OCI-LY1 (cell line): ENCODE data around the gene IPCEF1.

Experiments used
- H2AFZ ChIP-seq: fragments of 200-600 bp; sonication (generic), shearing (Covaris generic); 2 replicates; pipeline ENCODE4 v1.6.0; 2014; ENCODE audit warnings: antibody characterized with exemption, mild to moderate bottlenecking, low read length
- H3F3A ChIP-seq: fragments of 200-600 bp; sonication (generic), shearing (Covaris generic); 2 replicates; pipeline ENCODE4 v1.6.0; 2014; ENCODE audit warnings: mild to moderate bottlenecking, antibody characterized with exemption, low read length, moderate library complexity; ENCODE audit not compliant: insufficient read depth
- H3K27ac ChIP-seq: fragments of 200-600 bp; sonication (generic); 2 replicates; pipeline ENCODE4 v1.5.1; 2014; ENCODE audit warnings: low read length, mixed run types, mild to moderate bottlenecking, low read depth; ENCODE audit not compliant: poor library complexity, severe bottlenecking
- H3K27me3 ChIP-seq: fragments of 200-600 bp; sonication (generic); 2 replicates; pipeline ENCODE4 v1.6.0; 2014; ENCODE audit warnings: antibody characterized with exemption, mild to moderate bottlenecking, low read length, moderate library complexity; ENCODE audit not compliant: insufficient read depth
- H3K36me3 ChIP-seq: fragments of 200-600 bp; sonication (generic); 2 replicates; pipeline ENCODE4 v1.6.1; 2014; ENCODE audit warnings: mild to moderate bottlenecking, antibody characterized with exemption, low read length, moderate library complexity, mixed read lengths; ENCODE audit not compliant: insufficient read depth
- H3K4me1 ChIP-seq: fragments of 200-600 bp; sonication (generic); 2 replicates; pipeline ENCODE4 v1.5.1; 2014; ENCODE audit warnings: mild to moderate bottlenecking, low read length, moderate library complexity; ENCODE audit not compliant: insufficient read depth, severe bottlenecking
- H3K4me2 ChIP-seq: fragments of 200-600 bp; sonication (generic), shearing (Covaris generic); 2 replicates; pipeline ENCODE4 v1.6.1; 2014; ENCODE audit warnings: low read length
- H3K4me3 ChIP-seq: fragments of 200-600 bp; sonication (generic); 2 replicates; pipeline ENCODE4 v1.5.1; 2014; ENCODE audit warnings: low read length, low read depth, mild to moderate bottlenecking, mixed read lengths; ENCODE audit not compliant: poor library complexity, severe bottlenecking
- H3K79me2 ChIP-seq: fragments of 200-600 bp; shearing (Covaris generic); 2 replicates; pipeline ENCODE4 v1.6.1; 2016; ENCODE audit warnings: mixed run types, low read length, mixed read lengths; ENCODE audit not compliant: insufficient read depth
- H3K9ac ChIP-seq: fragments of 200-600 bp; sonication (generic), shearing (Covaris generic); 2 replicates; pipeline ENCODE4 v1.6.1; 2014; ENCODE audit warnings: mild to moderate bottlenecking, low read length, mixed read lengths
- H3K9me2 ChIP-seq: fragments of 200-600 bp; sonication (generic), shearing (Covaris generic); 2 replicates; pipeline ENCODE4 v1.6.1; 2014; ENCODE audit warnings: low read depth, mild to moderate bottlenecking, low read length, mixed read lengths
- H3K9me3 ChIP-seq: fragments of 200-600 bp; shearing (Covaris generic); 2 replicates; pipeline ENCODE4 v1.6.1; 2014; ENCODE audit warnings: low read length, mixed read lengths
- H4K20me1 ChIP-seq: fragments of 200-600 bp; sonication (generic), shearing (Covaris generic); 2 replicates; pipeline ENCODE4 v1.6.0; 2016; ENCODE audit warnings: mild to moderate bottlenecking, low read length; ENCODE audit not compliant: insufficient read depth
- CTCF ChIP-seq: fragments of 200-600 bp; sonication (generic), shearing (Covaris generic); IDR thresholded peaks from 2 replicates; pipeline ENCODE4 v1.5.1; 2017; ENCODE audit warnings: mild to moderate bottlenecking, antibody characterized with exemption, low read length, moderate library complexity, mixed read lengths
- EZH2 ChIP-seq: fragments of 200-600 bp; sonication (generic), shearing (Covaris generic); IDR thresholded peaks from 2 replicates; pipeline ENCODE4 v1.8.0; 2017; ENCODE audit warnings: borderline replicate concordance, mixed run types, mild to moderate bottlenecking, antibody characterized with exemption, low read length, moderate library complexity, mixed read lengths

Gene IPCEF1

GRCh38 chr6:154360476-154360875 is 3.9 kb upstream of the IPCEF1 start:
- Histone ChIP-seq H3K79me2 (no peaks in the 10 kb centered on the region), H3K4me1 (no peaks in the 10 kb centered on the region), H3K27ac (no peak overlapping the region)

GRCh38 chr6:154359679-154360078 is 3.1 kb upstream of the IPCEF1 start:
- H3K27ac ChIP-seq, result no peak overlapping the region
- H3K4me1 ChIP-seq, result no peaks in the 10 kb centered on the region
- H3K4me3 ChIP-seq, result no peak overlapping the region
- no peaks in the 10 kb centered on the region for H3K9me3 ChIP-seq
- no peaks in the 10 kb centered on the region for H3F3A ChIP-seq
- no peaks in the 10 kb centered on the region for H3K27me3 ChIP-seq
- H3K9ac ChIP-seq, result no peak overlapping the region
- TF ChIP-seq CTCF (no peak), EZH2 (no peak)
- H2AFZ ChIP-seq, result no peak overlapping the region
- H3K36me3 ChIP-seq, result no peaks in the 10 kb centered on the region
- no peaks in the 10 kb centered on the region for H3K79me2 ChIP-seq
- no peak overlapping the region for H3K4me2 ChIP-seq
- H4K20me1 ChIP-seq, result no peaks in the 10 kb centered on the region
- no peaks in the 10 kb centered on the region for H3K9me2 ChIP-seq

More at GRCh38 chr6:154360476-154360875, 3.9 kb upstream of the IPCEF1 start:
- no peak for TF ChIP-seq CTCF
- TF ChIP-seq EZH2, result no peak
- no peaks in the 10 kb centered on the region for H3F3A ChIP-seq
- no peaks in the 10 kb centered on the region for H3K9me3 ChIP-seq
- H3K4me2 ChIP-seq, result no peak overlapping the region
- no peak overlapping the region for H3K9ac ChIP-seq
- H3K4me3 ChIP-seq, result no peak overlapping the region
- no peaks in the 10 kb centered on the region for H3K36me3 ChIP-seq
- H3K9me2 ChIP-seq, result no peaks in the 10 kb centered on the region
- H3K27me3 ChIP-seq, result no peaks in the 10 kb centered on the region
- no peaks in the 10 kb centered on the region for H4K20me1 ChIP-seq
- H2AFZ ChIP-seq, result no peak overlapping the region

- no peaks in the 10 kb centered on the region for H3K9me3 ChIP-seq
- H3K36me3 ChIP-seq, result no peaks in the 10 kb centered on the region
- H3K9ac ChIP-seq, result no peak overlapping the region
- no peaks in the 10 kb centered on the region for H3K79me2 ChIP-seq
- H2AFZ ChIP-seq, result no peak overlapping the region
- H4K20me1 ChIP-seq, result no peaks in the 10 kb centered on the region
- no peaks in the 10 kb centered on the region for H3F3A ChIP-seq
- H3K27me3 ChIP-seq, result no peaks in the 10 kb centered on the region
- H3K4me2 ChIP-seq, result no peak overlapping the region
- no peaks in the 10 kb centered on the region for H3K4me1 ChIP-seq
- no peak overlapping the region for H3K4me3 ChIP-seq
- H3K27ac ChIP-seq, result no peak overlapping the region
- H3K9me2 ChIP-seq, result no peaks in the 10 kb centered on the region
- TF ChIP-seq CTCF (no peak), EZH2 (no peak)
These were observed 2.6 kb upstream of the IPCEF1 start for GRCh38 chr6:154359161-154359574.
